GM19438 (cell line): Measurements from ENCODE around the gene ADRM1.

Source experiments
- ATAC-seq: cut with Tn5 transposase; IDR thresholded peaks from one replicate; pipeline ENCODE4 v1.9.1; 2021; ENCODE audit warnings: low read depth; ENCODE audit not compliant: unreplicated experiment

ADRM1 gene

DNA sequence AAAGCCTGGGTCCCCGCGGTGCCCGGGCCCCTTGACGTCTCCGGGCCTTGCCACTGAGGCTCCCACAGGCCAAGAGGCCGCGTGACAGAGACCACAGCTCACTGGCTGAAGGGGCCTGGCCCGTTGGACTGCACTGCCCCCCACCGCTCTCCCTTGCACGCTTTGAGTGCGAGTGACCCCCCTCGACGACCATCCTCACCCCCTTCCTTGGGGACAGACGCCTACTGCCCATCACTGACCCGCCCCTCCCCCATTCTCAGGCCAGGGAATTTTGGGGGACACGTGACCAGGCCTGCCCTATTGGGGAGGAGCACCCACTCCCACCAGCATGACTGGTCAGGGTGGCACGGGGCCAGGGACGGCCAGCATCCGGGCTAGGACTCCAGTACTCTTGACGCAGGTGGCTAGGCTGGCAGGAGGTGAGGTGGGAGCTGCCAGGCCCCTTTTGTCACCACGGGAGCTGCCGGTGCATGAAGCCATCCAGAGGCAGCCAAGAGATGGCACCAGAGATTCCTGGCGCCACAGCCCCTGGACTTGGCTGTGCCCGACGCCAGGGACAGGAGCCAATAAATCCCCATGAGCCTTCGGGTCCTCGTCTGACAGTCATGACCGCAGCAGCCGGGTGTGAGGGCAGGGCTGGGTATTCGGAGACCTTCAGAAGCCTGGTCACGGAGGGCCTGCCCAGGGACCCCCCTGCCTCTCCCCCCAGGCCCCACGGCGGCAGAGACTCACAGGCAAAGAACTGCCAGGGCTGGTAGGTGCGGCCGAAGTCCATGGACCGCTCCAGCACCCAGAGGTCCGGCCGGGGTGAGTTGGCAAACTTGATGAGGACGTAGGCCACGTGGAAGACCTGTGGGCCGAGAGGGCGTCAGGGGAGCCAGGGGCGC lies 49.8 kb downstream of the ADRM1 start:
- no peak for ATAC-seq

GRCh38 chr20:62353289-62354030 lies 50.7 kb downstream of the ADRM1 start:
- ATAC-seq = no peak

- ATAC-seq = no peak
Observed at GRCh38 chr20:62354031-62354808, 51.4 kb downstream of the ADRM1 start.

DNA sequence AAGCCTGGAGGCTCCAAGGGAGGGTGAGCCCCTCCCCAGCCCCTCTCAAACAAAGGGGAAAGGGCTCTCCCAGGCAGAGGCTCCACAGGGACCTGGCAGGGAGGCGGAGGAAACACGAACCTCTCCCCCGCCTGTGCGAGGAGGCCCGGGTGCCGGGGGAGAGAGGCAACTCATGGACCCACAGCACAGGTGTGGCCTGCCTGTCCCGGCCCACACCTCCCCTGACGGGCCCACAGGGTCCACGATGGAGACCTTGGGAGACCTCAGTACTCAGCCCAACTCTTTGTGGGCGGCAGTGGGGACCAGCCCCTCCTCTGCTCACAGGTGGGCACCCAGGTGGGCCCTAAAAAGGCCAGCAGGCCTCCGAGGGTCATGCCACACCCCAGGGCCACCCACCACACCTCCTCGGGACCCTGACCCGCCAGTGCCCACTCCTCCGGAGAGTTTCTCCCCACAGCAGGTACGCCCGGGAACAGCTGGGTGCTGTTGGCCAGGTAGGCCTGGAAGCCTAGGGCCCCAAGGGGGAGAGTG lies 52.1 kb downstream of the ADRM1 start:
- no peak for ATAC-seq

GRCh38 chr20:62355516-62355877 lies 52.7 kb downstream of the ADRM1 start:
- ATAC-seq = no peak

GRCh38 chr20:62355878-62356588 lies 53.2 kb downstream of the ADRM1 start:
- ATAC-seq = no peak

DNA sequence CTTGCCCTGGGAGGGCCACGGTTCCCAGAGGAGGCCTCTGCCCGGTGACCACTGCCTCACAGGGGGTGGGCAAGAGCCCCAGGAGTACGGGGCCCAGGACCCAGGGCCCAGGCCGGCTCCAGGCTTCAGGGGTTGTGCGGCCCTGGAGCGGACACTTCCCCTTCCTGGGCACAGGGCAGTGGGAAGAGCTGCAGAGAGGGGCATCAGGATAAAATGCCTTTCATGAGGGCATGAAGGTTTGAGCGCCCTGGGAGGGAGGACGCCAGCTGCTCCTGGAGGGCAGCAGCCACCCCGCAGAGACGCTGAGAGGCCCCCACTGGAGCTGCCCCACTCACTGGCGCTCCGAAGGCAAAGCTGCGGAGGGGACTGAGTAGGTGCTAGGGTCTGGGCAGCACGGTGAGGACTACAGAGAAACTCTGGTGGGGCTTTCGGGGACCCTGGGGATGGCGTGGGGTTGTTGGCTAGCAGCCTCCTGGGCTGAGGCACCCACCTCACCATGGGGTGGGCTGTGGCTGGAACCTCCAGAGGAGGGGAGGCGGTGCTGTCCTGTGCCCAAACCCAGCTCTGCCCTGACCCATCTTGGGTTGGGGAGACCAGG lies 53.9 kb downstream of the ADRM1 start:
- no peak for ATAC-seq

DNA sequence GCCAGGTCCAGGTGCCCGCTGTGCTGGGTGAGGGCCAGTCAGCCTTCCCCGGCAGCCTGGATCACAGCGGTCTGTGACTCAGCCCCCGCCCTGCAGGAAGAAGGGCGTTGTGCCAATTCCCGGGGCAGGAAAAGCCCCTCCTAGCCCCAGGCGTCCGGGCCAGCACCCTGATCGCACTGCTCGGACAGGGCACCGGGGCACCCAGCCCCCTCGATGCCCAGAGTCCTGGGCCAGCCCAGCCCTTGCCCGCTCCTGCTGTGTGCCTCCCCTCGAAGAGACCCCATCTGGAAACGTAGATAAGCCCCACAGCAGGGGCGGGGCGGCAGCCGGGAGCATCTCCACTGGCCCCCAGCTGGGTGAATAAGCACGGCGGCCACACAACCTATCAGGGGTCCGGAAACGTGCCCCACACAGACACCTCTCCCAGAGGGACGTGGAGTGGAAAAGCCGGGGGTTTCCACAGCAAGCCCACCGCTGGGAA lies 54.4 kb downstream of the ADRM1 start:
- no peak for ATAC-seq

- ATAC-seq = no peak
Observed at GRCh38 chr20:62357681-62358080, 54.9 kb downstream of the ADRM1 start.
